Lower lobe of right lung (tissue), 2 donors: ENCODE results near the gene COL19A1. TPM values are rescaled to one million over a fixed set of nuclear protein-coding genes. Genes with fewer than 3 reads are reported as not detected.

Source experiments
- ATAC-seq, 2 donors: fragments of 200-7000 bp; cut with Tn5 transposase; one replicate each; pipeline ENCODE4 v1.9.1; 2020 to 2022; ENCODE audit warnings: mild to moderate bottlenecking in 2 of 2, moderate library complexity in 2 of 2
- DNase-seq: peaks from one replicate; pipeline ENCODE4 v3.0.0-alpha.2; 2020
- H3K27ac ChIP-seq: fragments of 200-600 bp; one replicate; pipeline ENCODE4 v1.8.0; 2022
- H3K27me3 ChIP-seq: fragments of 200-600 bp; one replicate; pipeline ENCODE4 v1.8.0; 2022; ENCODE audit warnings: low read depth
- H3K36me3 ChIP-seq: fragments of 200-600 bp; one replicate; pipeline ENCODE4 v1.8.0; 2022; ENCODE audit warnings: mild to moderate bottlenecking
- H3K4me1 ChIP-seq: fragments of 200-600 bp; one replicate; pipeline ENCODE4 v1.8.0; 2022
- H3K4me3 ChIP-seq: fragments of 200-600 bp; one replicate; pipeline ENCODE4 v1.8.0; 2022; ENCODE audit warnings: mild to moderate bottlenecking
- H3K9me3 ChIP-seq: fragments of 200-600 bp; one replicate; pipeline ENCODE4 v1.8.0; 2022
- CTCF ChIP-seq: fragments of 200-600 bp; IDR thresholded peaks from one replicate; pipeline ENCODE4 v1.8.0; 2022; ENCODE audit warnings: antibody characterized with exemption, mild to moderate bottlenecking
- intact Hi-C: fragments of 100-400 bp; cut with DNase I; formaldehyde crosslinking; loops from one replicate; pipeline ENCODE4 v1.11.0; 2022
- total RNA-seq: library from RNA; stranded (reverse); fragmentation: NEBNext Ultra II Directional; extraction: Animal tissue kit (Norgen Biotek cat#: 25700); gene quantifications from one replicate; pipeline ENCODE4 v1.2.1, GENCODE V29; 2021
- donor health status: DM: no; HTN: yes; CAD: no; lungs with severe emphysema.

COL19A1 gene
- total RNA-seq, 1 donor from 2014 or later = not detected

- H3K4me1 ChIP-seq = no peaks in the 10 kb centered on the region
- no peaks in the 10 kb centered on the region for H3K36me3 ChIP-seq
- ATAC-seq (no peak), DNase-seq (no peak)
- H3K27me3 ChIP-seq = no peaks in the 10 kb centered on the region
- H3K27ac ChIP-seq = no peak overlapping the region
- intact Hi-C loops = no loop called here
- TF ChIP-seq CTCF = no peak
- no peak overlapping the region for H3K4me3 ChIP-seq
- no peaks in the 10 kb centered on the region for H3K9me3 ChIP-seq
Observed at GRCh38 chr6:70183538-70183937, 317.2 kb downstream of the COL19A1 start.

GRCh38 chr6:70184723-70185122 lies 318.4 kb downstream of the COL19A1 start:
- Histone ChIP-seq H3K4me1 (no peaks in the 10 kb centered on the region), H3K36me3 (no peaks in the 10 kb centered on the region), H3K9me3 (no peaks in the 10 kb centered on the region), H3K27ac (no peak overlapping the region), H3K4me3 (no peak overlapping the region), H3K27me3 (no peaks in the 10 kb centered on the region)
- ATAC-seq (no peak), DNase-seq (no peak)
- intact Hi-C loops = no loop called here
- TF ChIP-seq CTCF = no peak

GRCh38 chr6:70186461-70186860 lies 320.1 kb downstream of the COL19A1 start:
- no peak for TF ChIP-seq CTCF
- H3K4me1 ChIP-seq = no peaks in the 10 kb centered on the region
- no peaks in the 10 kb centered on the region for H3K9me3 ChIP-seq
- intact Hi-C loops = no loop called here
- DNase-seq (no peak), ATAC-seq (no peak)
- no peaks in the 10 kb centered on the region for H3K36me3 ChIP-seq
- H3K27ac ChIP-seq = no peak overlapping the region
- H3K27me3 ChIP-seq = no peaks in the 10 kb centered on the region
- H3K4me3 ChIP-seq = no peak overlapping the region

GRCh38 chr6:70188202-70188601 lies 321.8 kb downstream of the COL19A1 start:
- DNase-seq (no peak), ATAC-seq (no peak)
- Histone ChIP-seq H3K4me3 (no peak overlapping the region), H3K9me3 (no peaks in the 10 kb centered on the region), H3K27me3 (no peaks in the 10 kb centered on the region), H3K36me3 (no peaks in the 10 kb centered on the region), H3K27ac (no peak overlapping the region), H3K4me1 (no peaks in the 10 kb centered on the region)
- TF ChIP-seq CTCF = no peak
- intact Hi-C loops = no loop called here

GRCh38 chr6:70194421-70194820 lies 328.1 kb downstream of the COL19A1 start:
- no peak for ATAC-seq

More at GRCh38 chr6:70194421-70194820, 328.1 kb downstream of the COL19A1 start:
- Histone ChIP-seq H3K9me3 (no peaks in the 10 kb centered on the region), H3K4me3 (no peak overlapping the region), H3K27me3 (no peaks in the 10 kb centered on the region), H3K36me3 (no peaks in the 10 kb centered on the region), H3K4me1 (no peaks in the 10 kb centered on the region), H3K27ac (no peak overlapping the region)
- TF ChIP-seq CTCF = no peak
- intact Hi-C loops = no loop called here
- DNase-seq = no peak
